AML-193 (cell line): ENCODE measurements around the gene ROR2.
A peak's percentile ranks its signal among the peaks of the same experiment; 100 is the strongest.

Source experiments
- DNase-seq, 2 experiments: peaks; one replicate each; lab custom pipeline; 2025; lab: John Stamatoyannopoulos, UW

The ROR2 gene

DNA sequence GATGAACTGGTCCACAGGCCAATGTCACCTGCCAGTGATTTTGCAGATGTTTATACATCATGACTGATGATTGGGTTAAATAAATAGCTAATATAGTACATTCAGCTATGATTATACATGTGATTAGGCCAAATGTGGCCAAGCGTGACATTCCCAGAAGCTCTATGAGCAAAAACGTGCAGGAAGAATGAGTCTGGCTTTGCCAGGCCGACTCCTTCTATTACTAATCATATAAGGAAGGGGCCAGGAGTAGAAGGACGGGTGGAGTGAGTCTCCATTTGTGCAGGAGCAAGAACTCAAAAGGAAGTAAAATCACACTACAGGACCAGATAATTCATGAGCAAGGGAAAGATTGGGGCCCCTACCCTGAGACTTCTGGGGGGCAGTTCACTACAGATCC is 178.2 kb downstream of the ROR2 start:
- DNase-seq: no peak

- DNase-seq: no peak
These were observed 179.0 kb downstream of the ROR2 start for GRCh38 chr9:91771027-91771426.

- no peak for DNase-seq
These were observed 179.8 kb downstream of the ROR2 start for GRCh38 chr9:91770229-91770628.

DNA sequence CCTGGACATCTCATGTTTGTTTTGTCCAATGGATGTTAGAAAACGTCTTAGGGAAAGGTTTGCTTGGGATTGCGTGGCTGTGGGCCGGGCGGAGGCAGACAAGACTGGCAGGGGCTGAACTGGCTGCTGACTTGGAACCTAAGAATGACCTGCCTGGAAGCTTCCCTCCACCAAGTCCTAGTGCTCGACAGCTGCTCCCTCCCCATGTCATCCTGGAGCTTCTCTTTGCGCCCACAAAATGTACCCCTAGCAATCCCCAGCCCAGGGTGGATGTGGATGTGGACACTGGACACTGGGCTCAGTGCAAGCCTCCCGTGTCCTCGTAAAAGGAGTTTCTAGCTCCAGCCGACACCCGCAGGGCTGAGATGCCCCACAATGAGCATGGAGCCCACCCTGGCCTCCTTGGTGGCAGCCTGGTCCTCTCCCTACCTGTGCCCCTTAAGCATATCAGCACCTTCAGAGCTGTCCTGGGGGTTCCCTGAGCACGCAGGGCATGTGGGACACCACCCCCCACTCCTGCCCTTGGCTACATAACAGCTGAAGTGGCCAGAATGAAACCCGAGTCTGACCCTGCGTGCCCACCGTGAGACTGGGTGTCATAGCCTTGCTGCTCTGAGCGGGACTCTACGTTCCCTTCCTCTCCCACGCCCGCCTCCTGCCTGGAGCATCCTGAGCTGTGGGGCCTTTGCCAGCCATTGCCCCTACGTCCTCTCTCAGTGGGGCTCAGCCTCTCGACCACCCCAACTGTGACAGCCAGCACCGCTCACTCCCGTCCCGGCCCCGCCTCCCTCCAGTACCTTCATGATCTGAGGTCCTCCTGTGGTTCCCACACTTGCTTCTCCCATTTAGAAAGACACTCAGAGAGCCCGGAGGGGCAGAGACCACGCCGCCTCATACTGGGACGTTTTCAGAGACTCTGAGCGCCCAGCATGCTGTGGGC is 180.8 kb downstream of the ROR2 start:
- DNase-seq: no peak

DNA sequence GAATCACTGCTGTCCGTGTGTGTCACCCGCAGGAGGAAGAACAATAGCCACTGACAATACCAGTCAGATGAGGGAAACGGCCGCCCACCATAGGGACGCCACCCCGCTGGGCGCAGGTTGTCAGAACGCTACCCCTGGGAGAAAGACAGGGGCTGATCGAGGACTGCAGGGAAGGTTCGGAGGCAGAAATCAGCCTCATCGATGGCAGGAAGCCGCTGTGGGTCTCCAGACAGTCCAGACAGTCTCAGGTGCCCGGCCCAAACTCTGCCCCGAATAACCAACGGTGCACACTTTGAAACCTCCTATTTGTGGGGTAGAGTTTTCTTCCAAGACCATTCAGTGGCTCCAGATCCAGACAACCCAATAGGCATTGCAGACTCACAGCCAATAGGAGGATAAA is 181.5 kb downstream of the ROR2 start:
- no peak for DNase-seq

DNA sequence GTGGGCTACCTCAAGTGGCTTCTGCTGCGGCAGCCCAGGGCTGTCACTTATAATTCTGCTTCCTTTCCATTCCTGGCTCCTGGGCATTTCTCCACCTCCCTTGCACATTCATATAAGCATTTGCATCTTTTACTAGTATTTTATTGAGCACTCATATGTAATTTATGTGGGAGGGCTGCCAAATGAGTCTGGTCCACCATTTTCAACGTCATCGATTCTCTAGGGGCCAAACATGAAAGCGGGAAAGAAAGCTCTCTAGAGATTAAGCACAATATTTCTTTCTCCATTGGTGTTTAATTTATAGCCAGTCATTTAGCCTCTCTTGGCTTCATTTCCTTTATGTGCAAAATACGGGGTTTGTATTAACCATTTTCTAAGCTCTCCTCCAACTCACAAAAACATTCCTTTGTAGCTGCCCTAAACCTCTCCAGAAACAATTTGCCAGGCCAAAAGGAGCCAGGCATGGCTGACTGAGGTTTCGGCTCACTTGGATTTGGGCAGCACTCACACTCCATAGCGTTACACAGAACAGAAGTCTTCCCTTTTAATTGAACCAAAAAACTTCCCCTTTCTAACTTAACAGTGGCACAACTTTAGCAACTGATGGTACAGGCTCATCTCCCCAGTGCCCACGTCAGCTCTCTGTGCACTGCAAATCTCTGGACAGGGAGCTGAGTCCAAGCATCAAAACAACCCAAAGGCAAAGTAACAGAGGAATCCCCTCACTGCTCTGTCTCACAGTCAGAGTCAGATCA is 183.5 kb downstream of the ROR2 start:
- DNase-seq: no peak

DNA sequence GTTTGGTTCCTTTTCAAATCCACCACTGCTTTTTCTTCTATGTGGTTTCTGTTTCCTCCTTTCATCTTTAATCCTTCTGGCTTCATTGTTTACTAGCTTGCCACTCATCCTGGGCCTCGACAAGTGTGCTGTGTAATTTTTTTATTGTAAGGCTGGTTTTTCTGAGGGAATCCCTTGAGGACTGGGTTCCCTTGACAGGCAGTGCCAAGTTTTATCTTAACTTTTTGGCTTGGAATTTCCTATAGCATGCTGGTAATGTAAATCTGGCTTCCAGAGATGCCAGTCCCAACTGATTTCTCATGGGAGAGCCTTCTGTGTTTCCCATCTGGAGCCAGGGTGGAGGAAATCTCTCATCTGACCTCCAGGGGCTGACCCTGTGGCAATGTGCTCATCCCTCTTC is 184.7 kb downstream of the ROR2 start:
- DNase-seq: no peak

- DNase-seq: no peak
These were observed 185.4 kb downstream of the ROR2 start for GRCh38 chr9:91764661-91765060.

DNA sequence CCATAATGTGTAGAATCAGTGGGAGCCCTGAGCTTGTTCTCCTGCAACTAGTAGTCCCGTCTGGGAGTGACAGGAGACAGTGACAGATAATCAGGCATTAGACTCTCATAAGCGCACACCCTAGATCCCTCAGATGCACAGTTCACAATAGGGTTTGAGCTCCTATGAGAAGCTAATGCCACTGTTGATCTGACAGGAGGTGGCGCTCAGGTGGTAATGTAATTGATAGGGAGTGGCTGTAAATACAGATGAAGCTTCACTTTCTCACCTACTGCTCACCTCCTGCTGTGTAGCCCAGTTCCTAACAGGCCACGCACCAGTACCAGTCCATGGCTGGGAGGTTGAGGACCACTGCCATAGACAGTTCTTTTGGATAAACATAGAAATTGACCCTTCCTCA is 188.7 kb downstream of the ROR2 start:
- no peak for DNase-seq

DNA sequence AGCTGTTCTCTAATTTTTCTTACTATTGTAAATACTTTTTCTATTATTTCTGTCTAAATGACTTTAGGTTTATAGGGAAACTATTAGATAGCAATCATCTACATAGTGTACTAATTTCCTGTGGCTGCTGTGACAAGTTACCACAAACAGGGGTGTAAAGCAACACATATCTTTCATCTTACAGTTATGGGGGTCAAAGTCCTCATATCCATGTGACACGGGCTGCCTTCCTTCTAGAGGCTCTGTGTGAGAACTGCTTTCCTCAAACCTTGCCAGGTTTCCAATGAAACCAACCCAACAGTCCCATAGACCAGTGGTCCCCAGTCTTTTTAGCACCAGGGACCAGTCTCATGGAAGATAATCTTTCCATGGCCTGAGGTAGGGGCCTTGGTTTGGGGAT is 189.1 kb downstream of the ROR2 start:
- no peak for DNase-seq

DNA sequence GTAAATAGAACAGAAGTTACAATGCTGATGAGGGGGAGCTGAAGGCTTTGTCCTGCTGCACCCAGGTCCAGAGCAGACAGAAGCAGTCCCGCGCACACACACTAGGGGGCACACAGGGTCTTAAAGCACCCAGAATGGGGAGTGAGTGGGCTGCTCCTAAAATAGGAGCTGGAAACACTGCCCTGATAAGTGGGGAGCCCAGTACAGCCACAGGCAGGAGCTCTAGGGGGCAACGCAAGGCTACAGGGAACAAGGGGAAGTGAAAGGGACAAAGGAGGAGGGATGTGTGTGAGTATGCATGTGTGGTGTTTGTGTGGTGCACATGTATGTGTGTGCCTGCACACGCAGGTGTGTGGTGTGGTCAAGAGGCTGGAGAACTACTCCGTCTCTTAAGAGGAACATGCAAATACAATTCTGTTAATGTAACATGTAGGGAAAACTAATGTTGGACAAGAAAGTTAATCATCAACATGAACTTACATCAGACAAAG is 191.5 kb downstream of the ROR2 start:
- DNase-seq: peak in 1 of 2 experiments; percentile 8

- DNase-seq: no peak
These were observed 192.2 kb downstream of the ROR2 start for GRCh38 chr9:91757782-91758181.

- no peak for DNase-seq
These were observed 193.6 kb downstream of the ROR2 start for GRCh38 chr9:91756510-91756780.

- no peak for DNase-seq
These were observed 194.1 kb downstream of the ROR2 start for GRCh38 chr9:91755761-91756509.

DNA sequence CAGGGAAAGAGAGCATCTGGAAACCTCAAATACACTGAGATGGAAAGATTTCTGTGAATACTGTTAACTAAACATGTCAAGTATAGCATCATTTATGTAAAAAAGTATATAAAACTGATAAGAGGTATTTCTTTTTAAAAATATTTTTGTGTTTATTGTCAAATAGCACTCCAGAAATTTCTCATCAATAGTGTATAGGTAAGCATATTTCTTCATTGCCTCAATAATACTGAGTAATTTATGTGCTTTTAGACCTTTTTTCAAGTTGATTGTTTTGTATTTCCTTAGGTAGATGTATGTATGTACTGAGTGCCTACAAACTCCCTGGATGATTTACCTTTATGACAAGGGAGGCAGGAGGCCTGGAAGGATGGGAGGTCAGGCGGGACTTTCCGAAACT is 196.3 kb downstream of the ROR2 start:
- no peak for DNase-seq

DNA sequence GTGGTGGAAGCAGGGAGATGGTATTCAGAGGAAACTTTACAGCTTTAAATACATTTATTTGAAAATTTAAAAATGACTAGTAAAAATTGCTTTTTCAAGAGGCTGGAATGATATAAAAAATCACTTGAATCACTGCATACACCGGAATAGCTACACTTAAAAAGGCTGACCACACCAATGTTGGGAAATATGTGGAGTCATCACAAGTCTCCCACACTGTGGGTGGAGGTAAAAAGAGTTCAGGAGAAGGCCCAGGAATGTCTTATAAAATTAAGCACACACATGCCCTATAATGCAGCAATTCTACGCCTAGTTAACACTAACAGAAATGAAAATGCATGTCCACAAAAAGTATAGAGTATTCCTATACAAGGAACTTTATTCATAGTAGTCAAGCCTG is 198.1 kb downstream of the ROR2 start:
- DNase-seq: no peak

GRCh38 chr9:91750343-91750742 is 199.7 kb downstream of the ROR2 start:
- no peak for DNase-seq

GRCh38 chr9:91746904-91747303 is 203.1 kb downstream of the ROR2 start:
- DNase-seq: no peak

- DNase-seq: no peak
These were observed 203.7 kb downstream of the ROR2 start for GRCh38 chr9:91746357-91746756.

- no peak for DNase-seq
These were observed 205.9 kb downstream of the ROR2 start for GRCh38 chr9:91744114-91744513.

DNA sequence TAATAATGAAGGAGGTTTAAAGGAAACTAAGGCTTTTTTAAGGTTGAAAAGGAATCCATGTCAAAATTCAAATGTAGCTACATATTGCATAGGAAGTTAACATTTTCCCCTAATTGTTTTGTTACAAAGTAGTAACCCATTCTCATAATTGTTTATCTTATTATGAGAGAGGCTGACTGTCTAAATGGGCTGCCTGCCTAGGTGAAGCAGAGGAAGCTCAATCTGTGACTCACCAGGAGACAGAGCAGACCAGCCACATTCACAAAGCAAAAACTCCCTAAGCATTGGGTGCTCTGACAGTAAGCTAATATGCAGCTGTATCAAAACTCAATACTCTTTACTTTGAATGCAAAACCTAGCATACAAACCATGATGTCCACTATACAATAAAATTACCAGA is 208.5 kb downstream of the ROR2 start:
- DNase-seq: no peak

- no peak for DNase-seq
These were observed 209.3 kb downstream of the ROR2 start for GRCh38 chr9:91740701-91741100.
